Uterus (tissue), 4 donors: ENCODE results near the gene COL5A1. TPM values are rescaled to one million over a fixed set of nuclear protein-coding genes. Genes with fewer than 3 reads are reported as not detected.

Experiments used
- DNase-seq, 2 donors: peaks; one replicate each; pipeline ENCODE4 v3.0.0-alpha.2; 2019 to 2020
- H3K27ac ChIP-seq, 2 donors: fragments of 200-600 bp; sonication (generic); 1 replicate in 1 of 2; 2 replicates in 1 of 2; pipeline ENCODE4 v1.5.1; 2016 to 2018
- H3K27me3 ChIP-seq, 2 donors: fragments of 200-600 bp; sonication (generic); one replicate each; pipeline ENCODE4 v1.5.1; 2018 to 2019; ENCODE audit warnings: control low read depth in 1 of 2
- H3K36me3 ChIP-seq, 2 donors: fragments of 200-600 bp; sonication (generic); one replicate each; pipeline ENCODE4 v1.5.1; 2019; ENCODE audit warnings: control low read depth in 1 of 2
- H3K4me1 ChIP-seq, 2 donors: fragments of 200-600 bp; sonication (generic); one replicate each; pipeline ENCODE4 v1.5.1; 2018 to 2019; ENCODE audit warnings: control low read depth in 1 of 2
- H3K4me3 ChIP-seq, 2 donors: fragments of 200-600 bp; sonication (generic); 1 replicate in 1 of 2; 2 replicates in 1 of 2; pipeline ENCODE4 v1.5.1; 2018 to 2019; ENCODE audit warnings: mild to moderate bottlenecking in 1 of 2
- H3K9me3 ChIP-seq, 2 donors: fragments of 200-600 bp; sonication (generic); one replicate each; pipeline ENCODE4 v1.5.1; 2019; ENCODE audit warnings: control low read depth in 1 of 2
- CTCF ChIP-seq, 4 experiments: fragments of 200-600 bp in 2 of 4; fragments of 450-650 bp in 2 of 4; sonication (generic) in 2 of 4; IDR thresholded peaks; one replicate each; pipeline ENCODE4 v1.5.1; 2016 to 2019; ENCODE audit warnings: antibody characterized with exemption in 4 of 4, mild to moderate bottlenecking in 2 of 4, moderate library complexity in 1 of 4
- POLR2A ChIP-seq, 2 donors: fragments of 450-650 bp; IDR thresholded peaks; one replicate each; pipeline ENCODE4 v1.6.1; 2016; ENCODE audit warnings: antibody characterized with exemption in 2 of 2, mild to moderate bottlenecking in 1 of 2, moderate library complexity in 1 of 2
- intact Hi-C: fragments of 100-400 bp; cut with DNase I; formaldehyde crosslinking; loops from one replicate; pipeline ENCODE4 v1.15.1; 2023; ENCODE audit warnings: low total_unique reads
- total RNA-seq, 4 donors: library from RNA; depleted of rRNA in 3 of 4; stranded (reverse); fragments of >200 nt in 3 of 4; gene quantifications; one replicate each; pipeline versions ENCODE4 v1.1.0 to v1.2.4, GENCODE V29; 2014 to 2023
- donor health status: DM: yes; HTN: yes; CAD: no.

COL5A1 gene
- total RNA-seq, 4 donors from 2014 or later = 21.2 to 604 (median 129) TPM

DNA sequence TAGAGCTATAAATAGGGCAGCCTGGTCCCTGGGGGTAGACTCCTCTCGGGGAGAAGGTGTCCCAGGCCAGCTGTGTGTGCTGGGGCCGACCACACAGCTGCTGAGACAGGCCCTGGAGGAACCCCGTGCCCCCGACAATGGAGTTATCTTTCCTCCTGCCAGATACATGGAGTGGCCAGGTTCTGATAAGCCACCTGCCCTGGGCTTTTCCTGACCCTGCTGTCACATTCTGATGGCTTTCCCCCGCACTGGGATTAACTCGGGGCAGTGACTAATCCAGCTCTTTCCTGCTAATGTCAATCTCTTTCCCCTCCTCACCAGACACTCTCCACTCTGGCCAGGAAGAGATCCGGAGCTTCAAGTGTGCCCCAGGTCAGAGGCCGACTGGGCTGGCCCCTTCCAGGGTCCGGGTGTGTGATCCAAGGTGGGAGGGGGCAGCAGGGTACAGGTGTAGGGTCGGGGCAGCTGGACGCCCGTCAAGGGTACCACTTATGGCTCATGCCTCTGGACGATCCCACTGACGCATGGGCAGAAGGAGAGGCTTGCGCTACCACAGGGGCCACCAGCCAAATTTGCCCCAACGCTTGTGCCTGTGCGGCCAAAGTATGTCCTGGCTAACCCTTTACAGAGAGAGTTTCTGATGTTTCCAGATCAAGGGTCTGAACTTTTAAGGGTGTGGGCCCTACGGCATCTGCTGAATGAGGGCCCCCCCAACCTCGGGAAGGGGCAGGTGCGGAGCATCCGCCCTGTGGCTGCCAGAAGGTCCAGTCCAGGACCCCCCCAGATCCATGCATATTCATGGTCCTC, 20.6 kb upstream of the COL5A1 start:
- H3K4me1 ChIP-seq = no peaks in the 10 kb centered on the region
- no peaks in the 10 kb centered on the region for H3K27me3 ChIP-seq
- TF ChIP-seq CTCF (IDR thresholded peaks at IDR 0.05) = no peak
- no peak for TF ChIP-seq POLR2A (IDR thresholded peaks at IDR 0.05)
- no peaks in the 10 kb centered on the region for H3K36me3 ChIP-seq
- intact Hi-C loops = no loop called here
- peak; percentile 10 for DNase-seq
- no peak overlapping the region for H3K27ac ChIP-seq
- no peak overlapping the region for H3K4me3 ChIP-seq
- H3K9me3 ChIP-seq = no peaks in the 10 kb centered on the region

DNA sequence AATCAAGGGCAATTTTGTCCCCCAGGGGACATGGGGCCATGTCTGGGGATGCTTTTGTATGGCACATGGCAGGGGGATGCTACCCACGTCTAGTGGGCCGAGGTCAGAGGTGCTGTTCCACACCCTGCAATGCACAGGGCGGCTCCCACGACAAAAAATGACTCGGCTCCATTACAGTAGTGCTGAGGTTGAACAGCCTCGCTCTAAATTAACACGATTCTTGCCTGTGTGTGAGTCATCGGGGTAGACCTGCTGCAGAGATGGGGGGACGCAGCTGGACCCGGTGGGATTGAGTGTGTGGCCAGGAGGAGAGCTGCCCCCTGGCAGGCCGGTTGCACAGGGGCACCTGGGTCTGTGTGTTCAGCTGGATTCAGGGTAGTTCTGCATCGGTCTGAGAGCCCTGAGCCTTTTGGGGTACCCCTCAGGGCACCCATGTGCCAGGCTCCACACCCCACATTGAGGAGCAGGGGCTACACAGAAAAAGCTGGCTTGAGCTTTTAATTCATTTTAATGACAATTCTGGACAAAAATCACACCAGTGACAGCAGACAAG, 20.0 kb upstream of the COL5A1 start:
- TF ChIP-seq POLR2A (IDR thresholded peaks at IDR 0.05) (no peak), CTCF (IDR thresholded peaks at IDR 0.05) (no peak)

DNA sequence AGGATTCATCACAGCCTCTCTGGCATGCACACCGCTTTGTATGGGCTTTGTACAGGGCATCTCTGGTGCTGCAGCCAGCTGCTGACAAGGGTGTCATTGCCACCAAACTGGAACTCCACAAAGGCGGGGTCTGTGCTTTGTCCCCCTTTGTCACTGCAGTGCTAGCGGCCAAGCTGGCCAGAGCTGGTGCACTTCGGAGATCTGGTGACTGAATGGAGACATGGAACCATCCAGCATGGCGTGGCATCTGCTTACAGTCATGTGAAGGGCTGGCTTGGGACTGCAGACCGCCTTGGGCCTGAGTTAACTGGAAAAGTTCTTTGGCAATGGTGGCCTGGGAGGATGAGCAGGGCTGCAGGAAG, 18.7 kb upstream of the COL5A1 start:
- TF ChIP-seq POLR2A (IDR thresholded peaks at IDR 0.05) (no peak), CTCF (IDR thresholded peaks at IDR 0.05) (no peak)
- Histone ChIP-seq H3K9me3 (no peaks in the 10 kb centered on the region), H3K27ac (no peak overlapping the region), H3K4me3 (no peak overlapping the region), H3K36me3 (no peaks in the 10 kb centered on the region), H3K4me1 (no peaks in the 10 kb centered on the region), H3K27me3 (no peaks in the 10 kb centered on the region)
- peak in 1 of 2 donors; percentile 10 for DNase-seq
- intact Hi-C loops = no loop called here

More for the DNA sequence above, 20.0 kb upstream of the COL5A1 start:
- no peaks in the 10 kb centered on the region for H3K4me1 ChIP-seq
- no peaks in the 10 kb centered on the region for H3K36me3 ChIP-seq
- intact Hi-C loops = no loop called here
- no peak overlapping the region for H3K4me3 ChIP-seq
- peak in 1 of 2 donors; percentile 7 for DNase-seq
- no peak overlapping the region for H3K27ac ChIP-seq
- no peaks in the 10 kb centered on the region for H3K9me3 ChIP-seq
- H3K27me3 ChIP-seq = no peaks in the 10 kb centered on the region

GRCh38 chr9:134623258-134624066, 18.1 kb upstream of the COL5A1 start:
- H3K27ac ChIP-seq = no peak overlapping the region
- intact Hi-C loops = no loop called here
- H3K9me3 ChIP-seq = no peaks in the 10 kb centered on the region
- peak; percentile 9 to 11 for DNase-seq
- TF ChIP-seq POLR2A (IDR thresholded peaks at IDR 0.05) (no peak), CTCF (IDR thresholded peaks at IDR 0.05) (no peak)
- no peaks in the 10 kb centered on the region for H3K4me1 ChIP-seq
- no peaks in the 10 kb centered on the region for H3K36me3 ChIP-seq
- H3K27me3 ChIP-seq = no peaks in the 10 kb centered on the region
- no peak overlapping the region for H3K4me3 ChIP-seq
